Ovary (tissue), 3 donors: ENCODE measurements around the gene WEE2.

ENCODE experiments used
- POLR2A ChIP-seq: fragments of 450-650 bp; IDR thresholded peaks from one replicate; pipeline ENCODE4 v1.6.1; 2017; ENCODE audit warnings: antibody characterized with exemption, mild to moderate bottlenecking, moderate library complexity
- TF ChIP-seq, protein P1 (sequence below), 3 donors: fragments of 450-650 bp in 2 of 3; fragments of 200-600 bp in 1 of 3; IDR thresholded peaks; one replicate each; pipeline versions ENCODE4 v1.5.1 to v1.8.0; 2016 to 2022; ENCODE audit warnings: antibody characterized with exemption in 3 of 3, mild to moderate bottlenecking in 1 of 3
- donor health status: DM: no; HTN: no; CAD: no.

DNA sequence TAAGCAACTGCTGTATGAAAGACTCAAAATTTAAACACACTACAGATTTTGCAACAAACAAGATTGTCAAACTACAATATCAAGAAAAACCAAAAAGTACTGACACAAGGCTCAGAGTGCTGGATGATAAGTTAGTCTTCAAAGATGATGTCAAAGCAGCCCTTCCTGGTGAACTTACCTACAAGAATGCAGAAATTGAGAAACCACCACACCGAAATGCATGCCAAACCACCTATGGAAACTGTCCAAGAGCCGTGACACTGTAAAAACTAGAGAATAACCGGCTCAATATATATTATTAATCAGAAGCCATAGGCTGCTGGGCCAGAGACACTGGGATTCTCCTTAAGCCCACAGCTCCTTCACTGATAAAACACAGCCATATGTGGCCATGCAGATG, 31.5 kb upstream of the WEE2 start:
- TF ChIP-seq, protein P1, sequence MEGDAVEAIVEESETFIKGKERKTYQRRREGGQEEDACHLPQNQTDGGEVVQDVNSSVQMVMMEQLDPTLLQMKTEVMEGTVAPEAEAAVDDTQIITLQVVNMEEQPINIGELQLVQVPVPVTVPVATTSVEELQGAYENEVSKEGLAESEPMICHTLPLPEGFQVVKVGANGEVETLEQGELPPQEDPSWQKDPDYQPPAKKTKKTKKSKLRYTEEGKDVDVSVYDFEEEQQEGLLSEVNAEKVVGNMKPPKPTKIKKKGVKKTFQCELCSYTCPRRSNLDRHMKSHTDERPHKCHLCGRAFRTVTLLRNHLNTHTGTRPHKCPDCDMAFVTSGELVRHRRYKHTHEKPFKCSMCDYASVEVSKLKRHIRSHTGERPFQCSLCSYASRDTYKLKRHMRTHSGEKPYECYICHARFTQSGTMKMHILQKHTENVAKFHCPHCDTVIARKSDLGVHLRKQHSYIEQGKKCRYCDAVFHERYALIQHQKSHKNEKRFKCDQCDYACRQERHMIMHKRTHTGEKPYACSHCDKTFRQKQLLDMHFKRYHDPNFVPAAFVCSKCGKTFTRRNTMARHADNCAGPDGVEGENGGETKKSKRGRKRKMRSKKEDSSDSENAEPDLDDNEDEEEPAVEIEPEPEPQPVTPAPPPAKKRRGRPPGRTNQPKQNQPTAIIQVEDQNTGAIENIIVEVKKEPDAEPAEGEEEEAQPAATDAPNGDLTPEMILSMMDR (IDR thresholded peaks at IDR 0.05), result no peak
- no peak for TF ChIP-seq POLR2A
